AG10803 (cell line): ENCODE measurements around the gene CLEC6A.

Experiments
- DNase-seq: peaks from one replicate; pipeline ENCODE4 v3.0.0; 2010; ENCODE audit warnings: low read depth
- H3K4me3 ChIP-seq: 2 replicates; pipeline ENCODE4 v1.5.1; 2011; ENCODE audit warnings: mild to moderate bottlenecking, low read length, control low read depth
- TF ChIP-seq, protein P1 (sequence below): conservative IDR thresholded peaks from 2 replicates; pipeline ENCODE4 v1.5.1; 2011; ENCODE audit warnings: mild to moderate bottlenecking, low read length, control low read depth, inconsistent platforms

Gene CLEC6A

DNA sequence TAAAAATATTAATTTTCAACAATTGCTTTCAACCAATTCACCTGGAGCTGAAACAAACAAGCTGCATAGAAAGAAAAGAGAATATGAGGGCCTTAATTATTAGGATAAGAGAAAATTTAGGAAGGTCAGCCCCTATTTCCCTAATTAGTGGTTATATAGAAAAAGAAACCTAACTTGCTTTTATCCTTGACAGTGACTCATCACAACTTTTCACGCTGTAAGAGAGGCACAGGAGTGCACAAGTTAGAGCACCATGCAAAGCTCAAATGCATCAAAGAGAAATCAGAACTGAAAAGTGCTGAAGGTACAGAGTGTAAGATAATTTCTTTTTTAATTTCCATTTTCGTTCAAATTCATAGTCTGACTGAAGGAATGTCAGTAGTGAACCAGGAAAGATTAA, 62.2 kb downstream of the CLEC6A start:
- H3K4me3 ChIP-seq, result no peak overlapping the region
- no peak for DNase-seq
- TF ChIP-seq, protein P1, sequence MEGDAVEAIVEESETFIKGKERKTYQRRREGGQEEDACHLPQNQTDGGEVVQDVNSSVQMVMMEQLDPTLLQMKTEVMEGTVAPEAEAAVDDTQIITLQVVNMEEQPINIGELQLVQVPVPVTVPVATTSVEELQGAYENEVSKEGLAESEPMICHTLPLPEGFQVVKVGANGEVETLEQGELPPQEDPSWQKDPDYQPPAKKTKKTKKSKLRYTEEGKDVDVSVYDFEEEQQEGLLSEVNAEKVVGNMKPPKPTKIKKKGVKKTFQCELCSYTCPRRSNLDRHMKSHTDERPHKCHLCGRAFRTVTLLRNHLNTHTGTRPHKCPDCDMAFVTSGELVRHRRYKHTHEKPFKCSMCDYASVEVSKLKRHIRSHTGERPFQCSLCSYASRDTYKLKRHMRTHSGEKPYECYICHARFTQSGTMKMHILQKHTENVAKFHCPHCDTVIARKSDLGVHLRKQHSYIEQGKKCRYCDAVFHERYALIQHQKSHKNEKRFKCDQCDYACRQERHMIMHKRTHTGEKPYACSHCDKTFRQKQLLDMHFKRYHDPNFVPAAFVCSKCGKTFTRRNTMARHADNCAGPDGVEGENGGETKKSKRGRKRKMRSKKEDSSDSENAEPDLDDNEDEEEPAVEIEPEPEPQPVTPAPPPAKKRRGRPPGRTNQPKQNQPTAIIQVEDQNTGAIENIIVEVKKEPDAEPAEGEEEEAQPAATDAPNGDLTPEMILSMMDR, result no peak

DNA sequence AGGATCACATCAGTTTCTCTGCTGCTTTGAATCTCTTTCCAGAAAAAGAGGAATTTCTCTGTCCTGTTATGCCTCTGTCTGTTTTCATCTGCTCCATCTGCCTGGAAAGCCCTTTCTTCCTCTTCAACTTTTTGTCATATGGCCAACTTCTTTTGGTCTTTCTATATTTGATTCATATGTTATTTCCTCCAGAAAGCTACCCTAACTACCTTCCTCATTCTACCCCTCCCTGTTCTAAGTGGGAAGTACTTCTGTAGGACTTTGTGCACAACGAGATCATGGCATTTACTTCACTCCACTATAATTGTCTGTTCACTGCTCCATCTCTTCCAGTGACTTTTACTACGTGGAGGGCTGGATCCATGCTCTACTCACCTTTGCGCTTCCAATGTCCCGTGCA, 63.4 kb downstream of the CLEC6A start:
- DNase-seq, result no peak
- TF ChIP-seq, protein P1, result no peak
- no peak overlapping the region for H3K4me3 ChIP-seq

DNA sequence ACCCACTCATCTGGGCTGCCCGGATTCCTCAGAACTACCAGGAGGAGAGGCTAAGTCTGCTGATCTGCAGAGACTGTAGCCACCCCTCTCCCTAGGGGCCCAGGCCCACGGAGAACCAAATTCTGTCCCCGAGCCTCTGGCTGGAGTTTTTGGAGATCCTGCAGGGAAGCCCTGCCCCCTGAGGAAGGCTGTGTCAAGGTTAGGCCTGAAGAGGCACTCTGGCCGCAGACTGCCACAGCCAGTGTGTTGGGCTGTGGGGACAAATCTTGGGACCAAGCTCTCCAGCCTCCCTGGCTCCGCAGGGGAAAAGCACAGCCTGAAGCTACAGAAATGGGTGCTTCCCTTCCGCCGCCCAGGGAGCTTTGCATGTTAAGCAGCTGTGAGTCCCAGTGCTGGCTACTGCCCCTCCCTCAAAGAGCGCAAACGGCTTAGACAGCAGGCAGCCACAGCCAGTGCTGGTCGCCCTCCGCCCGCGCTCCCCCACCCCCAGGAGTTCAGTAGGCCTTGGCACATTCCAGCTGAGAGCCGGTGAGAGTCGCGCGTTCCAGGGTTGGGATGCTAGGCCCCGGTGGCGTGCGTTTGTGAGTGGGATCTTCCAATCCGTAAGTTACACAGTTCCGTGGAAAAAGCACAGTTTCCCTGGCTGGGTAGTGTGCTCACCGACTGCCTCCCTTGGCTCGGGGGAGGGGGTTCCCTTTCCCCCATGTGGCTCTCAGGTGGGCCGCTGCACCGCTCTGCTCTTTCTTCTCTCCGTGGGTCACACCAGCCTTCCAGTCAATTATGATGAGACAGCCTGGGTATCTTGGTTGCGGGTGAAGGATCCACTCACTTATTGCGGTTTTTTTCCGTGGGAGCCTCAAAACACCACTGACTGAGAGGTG, 71.7 kb downstream of the CLEC6A start:
- TF ChIP-seq, protein P1, result no peak
- H3K4me3 ChIP-seq, result no peak overlapping the region
- DNase-seq, result no peak
